GM21367 (cell line): ENCODE measurements around the gene SLC4A1AP.
A peak's percentile ranks its signal among the peaks of the same experiment; 100 is the strongest.
"Not testable (repeated sequence)": the region's sequence is repeated elsewhere in the genome, so short reads cannot be mapped to it uniquely, and the experiment has no call there.

ENCODE experiments used
- ATAC-seq: cut with Tn5 transposase; IDR thresholded peaks from one replicate; pipeline ENCODE4 v1.9.1; 2021; ENCODE audit not compliant: unreplicated experiment

The SLC4A1AP gene

GRCh38 chr2:27663285-27664153 lies at the start of gene SLC4A1AP, which contains the start of gene SUPT7L:
Gene SLC4A1AP (plus strand): TSS chr2:27663889. CDS start chr2:27663915, 26 bp downstream.
Gene SUPT7L (minus strand): TSS chr2:27663614. CDS start chr2:27662192, 1,422 bp downstream.
- ATAC-seq: peak; percentile 60

GRCh38 chr2:27613985-27614384 lies 49.7 kb upstream of the SLC4A1AP start:
- no peak for ATAC-seq

GRCh38 chr2:27615316-27615715 lies 48.4 kb upstream of the SLC4A1AP start:
- ATAC-seq: no peak

- ATAC-seq: no peak
Observed at GRCh38 chr2:27621524-27621923, 42.2 kb upstream of the SLC4A1AP start.

- no peak for ATAC-seq
Observed at GRCh38 chr2:27622921-27623384, 40.7 kb upstream of the SLC4A1AP start.

DNA sequence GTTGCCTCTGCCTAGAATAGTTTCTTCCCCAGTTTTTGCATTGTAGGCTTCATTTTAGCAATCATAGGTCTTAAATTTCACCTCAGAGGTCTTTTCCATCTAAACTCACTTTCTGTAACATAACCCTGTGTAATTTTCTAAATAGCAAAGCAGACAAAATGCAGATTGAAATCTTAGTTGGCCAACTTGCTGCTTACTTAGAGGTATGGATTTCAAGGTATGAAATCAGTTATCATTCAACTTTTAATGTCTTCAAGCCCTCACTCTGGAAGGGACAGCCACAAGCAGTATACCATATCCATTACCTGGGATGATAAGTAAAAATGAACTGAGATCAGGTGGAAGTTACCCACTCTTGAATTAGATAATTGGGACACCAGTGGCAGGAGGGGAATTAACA lies 38.7 kb upstream of the SLC4A1AP start:
- ATAC-seq: no peak

- not testable (repeated sequence) for ATAC-seq
Observed at GRCh38 chr2:27626323-27626722, 37.4 kb upstream of the SLC4A1AP start.

DNA sequence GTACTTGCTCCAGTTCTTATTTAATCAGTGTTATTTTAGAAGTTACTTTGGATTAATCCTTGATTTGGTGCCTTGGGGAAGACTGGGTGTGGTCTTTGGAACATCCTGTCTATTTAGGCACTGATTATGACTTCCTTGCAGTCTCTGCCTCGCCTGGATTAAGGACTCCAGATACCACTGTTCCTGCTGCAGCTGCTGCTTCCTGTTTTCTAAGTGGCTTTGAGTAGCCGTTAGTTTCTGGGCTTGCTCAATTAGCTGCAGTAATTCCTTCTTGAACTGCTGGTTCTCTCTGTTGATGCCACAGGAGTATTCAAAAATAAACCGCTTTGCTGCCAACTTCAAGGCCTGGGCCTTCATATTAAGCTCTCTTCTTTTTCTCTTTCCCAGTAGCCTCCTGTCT lies 36.8 kb upstream of the SLC4A1AP start:
- ATAC-seq: not testable (repeated sequence)

- no peak for ATAC-seq
Observed at GRCh38 chr2:27627963-27628766, 35.5 kb upstream of the SLC4A1AP start.

DNA sequence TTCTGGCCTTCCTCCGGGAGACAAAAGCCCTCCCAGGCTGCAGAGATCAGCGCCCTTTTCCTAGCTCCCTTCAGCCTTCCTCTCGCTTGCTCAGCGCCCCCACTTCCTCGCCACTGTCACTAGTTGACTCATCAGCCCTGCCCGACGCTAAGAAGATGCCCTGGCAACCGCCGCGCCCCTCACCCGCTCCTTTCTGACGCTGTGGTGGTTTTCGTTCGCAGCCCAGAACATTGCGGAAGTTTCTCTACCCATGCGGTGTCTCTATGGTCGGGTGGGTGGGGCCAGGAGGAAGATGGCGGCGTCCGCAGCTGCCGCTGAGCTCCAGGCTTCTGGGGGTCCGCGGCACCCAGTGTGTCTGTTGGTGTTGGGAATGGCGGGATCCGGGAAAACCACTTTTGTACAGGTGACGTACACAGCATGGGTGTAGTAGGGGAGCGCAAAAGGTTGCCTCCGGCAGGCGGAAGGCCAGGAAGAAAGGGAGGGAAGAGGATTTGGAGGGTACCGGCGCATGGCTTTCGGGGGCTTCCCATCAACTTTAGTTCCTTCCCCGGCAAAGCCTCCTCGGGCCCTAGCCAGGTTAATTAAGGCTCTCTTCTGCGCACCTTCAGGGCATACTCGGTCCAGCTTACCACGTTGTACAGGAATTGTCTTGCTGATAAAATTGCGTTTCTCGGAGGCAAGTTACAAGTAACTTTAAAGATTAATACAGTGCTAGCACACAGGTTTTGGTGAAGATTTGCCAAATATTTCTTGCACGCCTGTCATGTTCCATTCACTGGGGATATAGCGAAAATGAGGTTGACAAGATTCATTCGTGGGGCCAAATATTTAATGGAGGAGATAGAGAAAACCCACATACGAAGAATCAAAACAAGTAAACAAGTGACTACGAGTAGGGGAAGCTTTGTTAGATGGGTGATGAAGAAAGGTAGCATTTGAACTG lies 34.7 kb upstream of the SLC4A1AP start, which contains the start of the genes CCDC121 and GPN1:
Gene CCDC121 (minus strand): TSS at position 246 of the 943 bp plus-strand sequence. CDS start 1,213 bp downstream, outside the sequence.
Gene GPN1 (plus strand): TSS at position 284 of the 943 bp plus-strand sequence. CDS start 9 bp downstream, at position 293.
- peak; percentile 98 for ATAC-seq

- ATAC-seq: not testable (repeated sequence)
Observed at GRCh38 chr2:27630257-27630656, 33.4 kb upstream of the SLC4A1AP start.

DNA sequence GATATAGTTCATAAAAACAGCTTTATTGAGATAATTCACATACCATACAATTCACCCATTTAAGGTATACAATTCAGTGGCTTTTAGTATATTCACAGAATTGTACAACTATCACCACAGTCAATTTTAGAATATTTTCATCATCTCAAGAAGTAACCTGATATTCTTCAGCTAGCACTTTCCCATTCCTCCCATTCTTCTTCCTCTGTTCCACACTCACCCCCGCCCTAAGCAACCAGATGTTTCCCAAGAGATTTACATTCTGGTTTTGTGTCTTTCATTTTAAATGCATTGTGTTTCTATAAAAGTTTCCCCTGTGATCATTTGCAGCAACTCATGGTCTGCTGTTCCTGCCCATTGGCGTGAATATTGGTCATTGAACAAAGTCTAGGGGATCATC lies 29.4 kb upstream of the SLC4A1AP start:
- ATAC-seq: no peak

DNA sequence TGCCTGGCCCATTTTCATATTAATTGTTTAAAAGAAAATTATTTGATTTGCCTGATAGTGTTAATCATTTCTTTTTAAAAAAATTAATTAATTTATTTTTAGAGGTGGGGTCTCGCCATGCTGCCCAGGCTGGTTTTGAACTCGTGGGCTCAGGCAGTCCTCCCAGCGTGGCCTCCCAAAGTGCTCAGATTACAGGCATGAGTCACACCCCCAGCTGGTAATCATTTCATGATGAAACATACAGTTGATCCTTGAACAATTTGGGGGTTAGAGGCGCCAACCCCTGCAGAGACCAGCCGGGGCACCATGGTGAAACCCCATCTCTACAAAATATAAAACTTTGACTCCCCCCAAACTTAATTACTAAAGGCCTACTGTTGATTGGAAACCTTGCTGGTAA lies 26.9 kb upstream of the SLC4A1AP start:
- ATAC-seq: no peak

GRCh38 chr2:27638037-27638637 lies 25.6 kb upstream of the SLC4A1AP start:
- no peak for ATAC-seq

GRCh38 chr2:27638709-27639108 lies 25.0 kb upstream of the SLC4A1AP start:
- ATAC-seq: no peak

- no peak for ATAC-seq
Observed at GRCh38 chr2:27640722-27641245, 22.9 kb upstream of the SLC4A1AP start.

DNA sequence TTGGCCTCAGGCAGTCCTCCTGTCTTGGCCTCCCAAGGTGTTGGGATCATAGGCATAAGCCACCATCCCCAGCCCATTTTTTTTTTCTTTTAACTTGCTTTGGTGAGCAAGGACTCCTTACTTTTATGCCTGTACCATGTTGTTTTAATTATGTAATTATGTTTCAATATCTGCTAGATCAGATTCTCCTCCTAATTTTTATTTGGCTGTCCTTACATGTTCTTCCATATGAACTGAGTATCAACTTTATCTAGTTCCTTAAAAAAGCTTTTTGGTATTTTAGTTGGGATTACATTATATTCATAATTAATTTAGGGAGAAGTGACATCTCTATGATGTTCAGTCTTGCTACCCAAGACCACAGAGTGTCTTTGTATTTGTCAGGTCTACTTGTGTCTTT lies 18.5 kb upstream of the SLC4A1AP start:
- ATAC-seq: no peak

GRCh38 chr2:27647289-27647688 lies 16.4 kb upstream of the SLC4A1AP start:
- no peak for ATAC-seq

DNA sequence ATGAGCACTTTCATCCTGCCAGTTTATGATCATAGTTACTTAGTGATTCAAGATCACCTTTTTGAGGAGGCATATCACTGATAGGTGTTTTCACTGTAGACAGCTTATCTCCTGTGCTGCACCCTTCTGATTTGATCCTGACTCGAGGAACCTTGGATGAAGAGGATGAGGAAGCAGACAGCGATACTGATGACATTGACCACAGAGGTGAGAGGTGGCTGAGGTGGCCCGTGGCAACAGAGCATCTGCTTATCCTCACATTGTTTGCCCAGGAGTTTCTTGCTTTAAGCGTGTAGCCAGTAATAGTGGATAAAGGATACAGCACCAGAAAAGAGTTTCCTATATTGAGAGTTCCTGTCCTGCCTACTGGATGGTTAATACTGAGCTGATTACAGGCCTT lies 16.0 kb upstream of the SLC4A1AP start:
- ATAC-seq: no peak

DNA sequence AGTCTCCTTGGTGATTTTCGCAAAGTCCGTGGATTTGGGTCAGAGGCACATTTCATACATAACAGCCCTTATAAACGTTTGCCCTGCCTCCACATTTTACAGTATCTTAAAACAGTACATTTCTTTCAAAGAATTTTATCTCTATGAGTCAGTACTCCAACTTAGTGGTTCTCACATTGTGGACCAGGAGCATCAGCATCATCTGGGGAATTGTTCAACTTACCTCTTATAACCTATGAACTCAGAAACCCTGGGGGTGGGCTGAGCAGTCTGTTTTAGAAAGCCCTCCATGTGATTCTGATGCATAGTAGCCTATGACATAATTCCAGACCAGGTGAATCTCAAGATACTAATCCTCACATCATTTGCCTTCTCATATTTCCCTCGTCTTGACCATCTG lies 12.6 kb upstream of the SLC4A1AP start:
- ATAC-seq: no peak
